ENCODE measurements around the gene HS3ST5. TPM values are rescaled to one million over a fixed set of nuclear protein-coding genes. Genes with fewer than 3 reads are reported as not detected.

HS3ST5 gene
- total and polyA plus RNA-seq, 7 donors: 0.28 to 1.1 (median 0.36) TPM; not detected in 2

DNA sequence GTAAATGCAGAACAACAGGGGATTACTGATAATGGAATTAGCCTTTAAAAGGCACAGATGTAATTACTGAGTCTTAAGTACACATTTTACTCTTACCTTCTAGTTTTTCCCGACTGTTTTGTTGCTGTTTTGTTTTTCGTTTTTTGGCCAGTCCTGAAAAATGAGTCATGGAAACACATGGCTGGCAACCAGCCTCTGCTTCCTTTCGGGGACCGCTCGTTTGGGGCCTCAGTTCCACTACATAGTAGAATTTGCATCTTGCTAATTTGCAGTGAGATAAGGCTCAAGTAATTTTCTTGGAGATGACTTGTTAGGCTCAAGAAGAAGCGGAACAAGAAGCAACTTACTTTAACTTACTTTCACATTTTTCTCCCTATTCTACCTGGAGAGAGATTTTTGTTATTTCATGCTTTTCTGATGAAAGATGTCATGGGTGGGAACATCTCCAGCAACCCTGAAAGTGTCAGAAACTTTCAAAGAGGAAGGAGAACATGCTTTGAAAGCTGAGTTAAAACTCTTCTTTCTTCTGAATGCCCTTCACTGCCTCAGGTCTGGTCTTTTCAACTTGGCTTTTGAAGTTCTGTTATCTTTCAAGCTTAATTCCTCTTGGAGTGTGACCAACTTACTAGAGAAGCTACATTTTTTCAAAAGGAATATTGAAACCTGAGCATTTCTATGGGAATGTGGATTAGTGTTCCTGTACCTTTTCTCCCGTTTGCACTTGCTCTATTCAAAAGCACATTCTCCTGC lies 300.4 kb downstream of the HS3ST5 start:
- no peak for DNase-seq
- Histone ChIP-seq H3K4me3 (no peak overlapping the region), H3K36me3 (no peaks in the 10 kb centered on the region), H3K4me1 (no peaks in the 10 kb centered on the region), H3K9me3 (no peaks in the 10 kb centered on the region), H3K27ac (no peak overlapping the region), H3K27me3 (no peaks in the 10 kb centered on the region)
- WGBS, 2 donors: 85 to 86% methylated on average over 7 of the region's 7 CpGs
- TF ChIP-seq POLR2AphosphoS5 (IDR thresholded peaks at IDR 0.05): no peak
- TF ChIP-seq, protein P1, sequence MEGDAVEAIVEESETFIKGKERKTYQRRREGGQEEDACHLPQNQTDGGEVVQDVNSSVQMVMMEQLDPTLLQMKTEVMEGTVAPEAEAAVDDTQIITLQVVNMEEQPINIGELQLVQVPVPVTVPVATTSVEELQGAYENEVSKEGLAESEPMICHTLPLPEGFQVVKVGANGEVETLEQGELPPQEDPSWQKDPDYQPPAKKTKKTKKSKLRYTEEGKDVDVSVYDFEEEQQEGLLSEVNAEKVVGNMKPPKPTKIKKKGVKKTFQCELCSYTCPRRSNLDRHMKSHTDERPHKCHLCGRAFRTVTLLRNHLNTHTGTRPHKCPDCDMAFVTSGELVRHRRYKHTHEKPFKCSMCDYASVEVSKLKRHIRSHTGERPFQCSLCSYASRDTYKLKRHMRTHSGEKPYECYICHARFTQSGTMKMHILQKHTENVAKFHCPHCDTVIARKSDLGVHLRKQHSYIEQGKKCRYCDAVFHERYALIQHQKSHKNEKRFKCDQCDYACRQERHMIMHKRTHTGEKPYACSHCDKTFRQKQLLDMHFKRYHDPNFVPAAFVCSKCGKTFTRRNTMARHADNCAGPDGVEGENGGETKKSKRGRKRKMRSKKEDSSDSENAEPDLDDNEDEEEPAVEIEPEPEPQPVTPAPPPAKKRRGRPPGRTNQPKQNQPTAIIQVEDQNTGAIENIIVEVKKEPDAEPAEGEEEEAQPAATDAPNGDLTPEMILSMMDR (IDR thresholded peaks at IDR 0.05): no peak
- no peak for TF ChIP-seq EP300 (IDR thresholded peaks at IDR 0.05)
- no peak for TF ChIP-seq POLR2A (IDR thresholded peaks at IDR 0.05)
- intact Hi-C loops (cut with DNase I): no loop called here

DNA sequence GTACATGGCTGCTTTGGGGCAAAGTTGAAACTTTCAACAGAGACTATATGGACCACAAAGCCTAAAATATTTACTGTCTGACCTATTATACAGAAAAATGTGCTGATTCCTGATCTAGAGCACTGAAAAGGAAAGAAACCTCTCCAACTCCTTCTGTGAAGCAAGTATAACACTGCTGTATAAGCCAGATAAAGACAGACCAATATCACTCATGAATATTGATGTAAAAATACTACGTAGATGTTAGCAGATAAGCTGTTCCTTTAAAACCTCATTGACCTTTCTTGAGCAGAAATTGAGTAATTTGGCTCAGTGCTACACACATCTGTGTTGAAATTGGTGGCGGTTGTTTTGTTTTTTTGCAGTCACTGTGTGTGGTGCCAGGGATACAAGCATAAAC lies 302.0 kb downstream of the HS3ST5 start:
- no peak overlapping the region for H3K4me3 ChIP-seq
- TF ChIP-seq, protein P1 (IDR thresholded peaks at IDR 0.05): no peak
- TF ChIP-seq POLR2A (IDR thresholded peaks at IDR 0.05) (no peak), EP300 (IDR thresholded peaks at IDR 0.05) (no peak), POLR2AphosphoS5 (IDR thresholded peaks at IDR 0.05) (no peak)
- H3K27ac ChIP-seq: no peak overlapping the region
- WGBS, 2 donors: 68 to 84% methylated on average over 2 of the region's 2 CpGs
- no peaks in the 10 kb centered on the region for H3K9me3 ChIP-seq
- H3K36me3 ChIP-seq: no peaks in the 10 kb centered on the region
- no peaks in the 10 kb centered on the region for H3K4me1 ChIP-seq
- intact Hi-C loops (cut with DNase I): no loop called here
- no peaks in the 10 kb centered on the region for H3K27me3 ChIP-seq
- no peak for DNase-seq

DNA sequence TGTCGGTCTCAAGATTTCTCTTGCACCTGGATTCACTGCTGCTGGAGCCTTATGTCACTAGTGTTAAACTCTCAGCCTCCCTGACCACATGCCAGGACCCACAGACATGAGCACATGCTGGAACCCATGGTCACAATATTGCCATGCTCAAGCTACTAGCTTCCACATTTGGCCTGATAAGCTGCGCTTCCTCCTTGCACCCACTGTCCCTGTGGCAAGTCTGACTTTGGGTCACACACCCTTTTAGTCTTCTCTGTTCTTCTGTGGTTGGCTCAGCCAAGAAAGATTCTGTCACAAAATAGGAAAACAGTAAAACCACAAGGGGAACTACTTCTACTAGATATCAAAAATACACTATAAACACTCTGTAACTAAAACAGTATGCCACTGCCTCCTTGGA lies 303.0 kb downstream of the HS3ST5 start:
- intact Hi-C loops (cut with DNase I): no loop called here

DNA sequence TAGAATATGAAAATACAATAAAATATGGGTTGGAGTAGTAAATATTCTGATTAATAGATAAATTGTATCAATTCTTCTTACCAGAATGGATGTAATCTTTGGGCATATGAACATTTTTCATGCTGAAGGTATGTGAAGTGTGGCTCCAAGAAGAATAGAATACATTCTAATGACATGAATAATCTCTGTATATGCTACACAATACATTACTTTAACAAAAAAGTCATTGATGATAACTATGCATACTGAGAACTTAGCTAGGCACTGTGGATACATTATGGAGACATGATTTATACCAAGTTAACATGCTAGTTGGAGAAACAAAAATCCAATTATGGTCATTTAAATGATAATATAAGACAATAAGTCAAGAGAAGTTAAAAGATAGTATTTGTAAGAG lies 309.2 kb downstream of the HS3ST5 start:
- TF ChIP-seq EP300 (IDR thresholded peaks at IDR 0.05): no peak
- no peak for TF ChIP-seq POLR2A (IDR thresholded peaks at IDR 0.05)
- no peak for TF ChIP-seq POLR2AphosphoS5 (IDR thresholded peaks at IDR 0.05)
- TF ChIP-seq, protein P1 (IDR thresholded peaks at IDR 0.05): no peak
- DNase-seq: no peak
- intact Hi-C loops (cut with DNase I): no loop called here
- Histone ChIP-seq H3K36me3 (no peaks in the 10 kb centered on the region), H3K4me3 (no peak overlapping the region), H3K9me3 (no peaks in the 10 kb centered on the region), H3K27me3 (no peaks in the 10 kb centered on the region), H3K4me1 (no peaks in the 10 kb centered on the region), H3K27ac (no peak overlapping the region)

More for the DNA sequence above, 303.0 kb downstream of the HS3ST5 start:
- H3K36me3 ChIP-seq: no peaks in the 10 kb centered on the region
- no peak overlapping the region for H3K4me3 ChIP-seq
- no peaks in the 10 kb centered on the region for H3K4me1 ChIP-seq
- TF ChIP-seq POLR2A (IDR thresholded peaks at IDR 0.05) (no peak), POLR2AphosphoS5 (IDR thresholded peaks at IDR 0.05) (no peak), EP300 (IDR thresholded peaks at IDR 0.05) (no peak)
- TF ChIP-seq, protein P1 (IDR thresholded peaks at IDR 0.05): no peak
- no peaks in the 10 kb centered on the region for H3K9me3 ChIP-seq
- H3K27me3 ChIP-seq: no peaks in the 10 kb centered on the region
- WGBS, 2 donors: 75 to 97% methylated on average over 2 of the region's 2 CpGs
- no peak for DNase-seq
- no peak overlapping the region for H3K27ac ChIP-seq

DNA sequence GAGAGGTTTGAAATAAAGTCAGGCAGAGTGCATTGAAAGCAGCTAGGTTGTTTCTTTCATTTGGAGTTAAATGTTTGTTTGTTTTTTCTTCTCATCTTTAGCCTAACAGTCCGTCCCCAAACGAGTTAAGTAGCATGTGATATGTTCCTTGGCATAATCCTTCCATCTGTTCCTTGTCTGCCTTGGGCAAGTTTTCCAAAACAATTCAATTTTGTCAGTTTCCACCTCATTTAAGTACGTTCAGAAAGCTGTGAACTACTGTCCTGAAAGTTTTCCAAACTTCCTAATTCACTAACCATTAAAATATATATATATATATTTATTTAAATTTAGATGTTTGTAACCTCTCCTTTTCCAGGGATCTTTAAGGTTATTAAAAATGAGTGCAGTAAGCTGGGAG lies 310.1 kb downstream of the HS3ST5 start:
- no peak overlapping the region for H3K27ac ChIP-seq
- H3K9me3 ChIP-seq: no peaks in the 10 kb centered on the region
- H3K4me1 ChIP-seq: no peaks in the 10 kb centered on the region
- no peak for DNase-seq
- 70 to 72% methylated on average over 3 of the region's 3 CpGs for WGBS, 2 donors
- intact Hi-C loops (cut with DNase I): no loop called here
- H3K27me3 ChIP-seq: no peaks in the 10 kb centered on the region
- H3K4me3 ChIP-seq: no peak overlapping the region
- TF ChIP-seq POLR2AphosphoS5 (IDR thresholded peaks at IDR 0.05) (no peak), EP300 (IDR thresholded peaks at IDR 0.05) (no peak), POLR2A (IDR thresholded peaks at IDR 0.05) (no peak)
- TF ChIP-seq, protein P1 (IDR thresholded peaks at IDR 0.05): no peak
- H3K36me3 ChIP-seq: no peaks in the 10 kb centered on the region

Measured in sigmoid colon (tissue), 7 donors.